HEK293 (cell line): ENCODE results near the gene SPECC1.
A peak's percentile ranks its signal among the peaks of the same experiment; 100 is the strongest.

Experiments used
- CTCF ChIA-PET: fragments of 350-600 bp; formaldehyde crosslinking; extraction: SDS; loops from one replicate; lab custom pipeline; 2021; ENCODE audit warnings: antibody characterized with exemption; lab: Yijun Ruan, JAX
- POLR2A ChIA-PET: fragments of 300-600 bp; formaldehyde crosslinking; extraction: SDS; loops from one replicate; lab custom pipeline; 2020; ENCODE audit warnings: antibody characterized with exemption, inconsistent platforms; lab: Yijun Ruan, JAX
- H3K27ac ChIP-seq: fragments of 200-500 bp; sonication (Bioruptor generic); 2 replicates; pipeline ENCODE4 v1.5.1; 2014; ENCODE audit warnings: low read depth, low read length, control low read depth, inconsistent platforms; ENCODE audit errors: extremely low read depth
- H3K36me3 ChIP-seq, 2 experiments: fragments of 200-500 bp in 1 of 2; sonication (Bioruptor generic) in 1 of 2; 1 replicate in 1 of 2; 2 replicates in 1 of 2; pipeline ENCODE4 v1.5.1; 2014 to 2017; ENCODE audit warnings: inconsistent platforms in 2 of 2, low read length in 2 of 2; ENCODE audit not compliant: control insufficient read depth in 2 of 2, insufficient read depth in 1 of 2
- H3K4me1 ChIP-seq: fragments of 200-500 bp; sonication (Bioruptor generic); 2 replicates; pipeline ENCODE4 v1.5.1; 2014; ENCODE audit warnings: mild to moderate bottlenecking, low read length, inconsistent platforms; ENCODE audit not compliant: control insufficient read depth, insufficient read depth
- H3K4me3 ChIP-seq: 2 replicates; pipeline ENCODE4 v1.5.1; 2011; ENCODE audit warnings: low read depth, mild to moderate bottlenecking, control low read depth, low read length, moderate library complexity
- H3K9me3 ChIP-seq: fragments of 200-500 bp; sonication (Bioruptor generic); 2 replicates; pipeline ENCODE4 v1.5.1; 2014; ENCODE audit warnings: low read depth, low read length, inconsistent platforms; ENCODE audit not compliant: control insufficient read depth, insufficient read depth
- GFI1B ChIP-seq: fragments of 450-650 bp; formaldehyde crosslinking; IDR thresholded peaks from 2 replicates; pipeline ENCODE4 v1.5.1; 2016; ENCODE audit warnings: missing biosample characterization, missing genetic modification characterization
- MEIS1 ChIP-seq: sonication (generic); formaldehyde crosslinking; IDR thresholded peaks from 2 replicates; pipeline ENCODE4 v1.8.1; 2022; ENCODE audit warnings: missing genetic modification reagents, mild to moderate bottlenecking, borderline replicate concordance
- OSR2 ChIP-seq: fragments of 450-650 bp; formaldehyde crosslinking; IDR thresholded peaks from 2 replicates; pipeline ENCODE4 v1.5.1; 2016; ENCODE audit warnings: missing biosample characterization, missing genetic modification characterization
- SALL2 ChIP-seq: fragments of 450-650 bp; formaldehyde crosslinking; IDR thresholded peaks from 2 replicates; pipeline ENCODE4 v1.5.0; 2017; ENCODE audit warnings: missing biosample characterization, mild to moderate bottlenecking, missing genetic modification characterization, borderline replicate concordance
- SETDB1 ChIP-seq: IDR thresholded peaks from one replicate; pipeline ENCODE4 v1.6.1; 2017; ENCODE audit warnings: mild to moderate bottlenecking, low read length, moderate library complexity, mixed read lengths; ENCODE audit not compliant: insufficient read length
- ZBTB17 ChIP-seq: fragments of 450-650 bp; formaldehyde crosslinking; IDR thresholded peaks from 2 replicates; pipeline ENCODE4 v1.5.1; 2016; ENCODE audit warnings: missing biosample characterization, missing genetic modification characterization
- ZBTB48 ChIP-seq: fragments of 450-650 bp; formaldehyde crosslinking; IDR thresholded peaks from 2 replicates; pipeline ENCODE4 v1.5.1; 2016; ENCODE audit warnings: missing biosample characterization, missing genetic modification characterization
- ZNF146 ChIP-seq: fragments of 450-650 bp; formaldehyde crosslinking; IDR thresholded peaks from 2 replicates; pipeline ENCODE4 v1.5.1; 2016; ENCODE audit warnings: missing biosample characterization, missing genetic modification characterization
- ZNF174 ChIP-seq: fragments of 450-650 bp; formaldehyde crosslinking; IDR thresholded peaks from 2 replicates; pipeline ENCODE4 v1.5.0; 2017; ENCODE audit warnings: missing biosample characterization, mild to moderate bottlenecking, missing genetic modification characterization
- ZNF324 ChIP-seq: fragments of 450-650 bp; formaldehyde crosslinking; IDR thresholded peaks from 2 replicates; pipeline ENCODE4 v1.5.1; 2016; ENCODE audit warnings: missing biosample characterization, missing genetic modification characterization
- ZNF366 ChIP-seq: fragments of 450-650 bp; formaldehyde crosslinking; conservative IDR thresholded peaks from 2 replicates; pipeline ENCODE4 v1.5.1; 2016; ENCODE audit warnings: missing biosample characterization, missing genetic modification characterization
- ZNF394 ChIP-seq: fragments of 450-650 bp; formaldehyde crosslinking; IDR thresholded peaks from 2 replicates; pipeline ENCODE4 v1.5.1; 2016; ENCODE audit warnings: missing biosample characterization, missing genetic modification characterization, mild to moderate bottlenecking, moderate library complexity, borderline replicate concordance
- ZNF423 ChIP-seq: fragments of 450-650 bp; formaldehyde crosslinking; IDR thresholded peaks from 2 replicates; pipeline ENCODE4 v1.5.1; 2016; ENCODE audit warnings: missing biosample characterization, missing genetic modification characterization
- ZNF585B ChIP-seq: fragments of 450-650 bp; formaldehyde crosslinking; IDR thresholded peaks from 2 replicates; pipeline ENCODE4 v1.5.1; 2016; ENCODE audit warnings: missing biosample characterization, missing genetic modification characterization
- ZNF600 ChIP-seq: fragments of 450-650 bp; formaldehyde crosslinking; IDR thresholded peaks from 2 replicates; pipeline ENCODE4 v1.5.1; 2016; ENCODE audit warnings: missing biosample characterization, missing genetic modification characterization
- ZNF629 ChIP-seq: fragments of 450-650 bp; formaldehyde crosslinking; IDR thresholded peaks from 2 replicates; pipeline ENCODE4 v1.5.1; 2017; ENCODE audit warnings: missing biosample characterization, missing genetic modification characterization
- ZNF660 ChIP-seq: fragments of 450-650 bp; IDR thresholded peaks from 2 replicates; pipeline ENCODE4 v1.5.1; 2018; ENCODE audit warnings: missing biosample characterization, mild to moderate bottlenecking, missing genetic modification characterization
- ZNF776 ChIP-seq: fragments of 450-650 bp; formaldehyde crosslinking; IDR thresholded peaks from 2 replicates; pipeline ENCODE4 v1.5.0; 2017; ENCODE audit warnings: missing biosample characterization, missing genetic modification characterization, borderline replicate concordance
- ZSCAN30 ChIP-seq: fragments of 450-650 bp; IDR thresholded peaks from 2 replicates; pipeline ENCODE4 v1.5.1; 2018; ENCODE audit warnings: missing biosample characterization, mild to moderate bottlenecking, missing genetic modification characterization, moderate library complexity
- ZXDB ChIP-seq: fragments of 450-650 bp; formaldehyde crosslinking; IDR thresholded peaks from 2 replicates; pipeline ENCODE4 v1.5.1; 2016; ENCODE audit warnings: missing biosample characterization, missing genetic modification characterization
- TF ChIP-seq, protein P1 (sequence below): fragments of 450-650 bp; formaldehyde crosslinking; IDR thresholded peaks from 2 replicates; pipeline ENCODE4; 2016; ENCODE audit warnings: missing biosample characterization, missing genetic modification characterization
- TF ChIP-seq, protein P2 (sequence below): IDR thresholded peaks from 2 replicates; pipeline ENCODE4 v1.6.1; 2011; ENCODE audit warnings: mild to moderate bottlenecking, low read depth, low read length, borderline replicate concordance
- TF ChIP-seq, protein P3 (sequence below): fragments of 450-650 bp; formaldehyde crosslinking; IDR thresholded peaks from 2 replicates; pipeline ENCODE4 v1.5.1; 2017; ENCODE audit warnings: missing biosample characterization, mild to moderate bottlenecking, missing genetic modification characterization, moderate library complexity
- TF ChIP-seq, protein P4 (sequence below): fragments of 450-650 bp; formaldehyde crosslinking; IDR thresholded peaks from 2 replicates; pipeline ENCODE4 v1.5.1; 2016; ENCODE audit warnings: missing biosample characterization, missing genetic modification characterization
- TF ChIP-seq, protein P5 (sequence below): fragments of 450-650 bp; formaldehyde crosslinking; IDR thresholded peaks from 2 replicates; pipeline ENCODE4 v1.5.1; 2016; ENCODE audit warnings: missing biosample characterization, missing genetic modification characterization

The SPECC1 gene

DNA sequence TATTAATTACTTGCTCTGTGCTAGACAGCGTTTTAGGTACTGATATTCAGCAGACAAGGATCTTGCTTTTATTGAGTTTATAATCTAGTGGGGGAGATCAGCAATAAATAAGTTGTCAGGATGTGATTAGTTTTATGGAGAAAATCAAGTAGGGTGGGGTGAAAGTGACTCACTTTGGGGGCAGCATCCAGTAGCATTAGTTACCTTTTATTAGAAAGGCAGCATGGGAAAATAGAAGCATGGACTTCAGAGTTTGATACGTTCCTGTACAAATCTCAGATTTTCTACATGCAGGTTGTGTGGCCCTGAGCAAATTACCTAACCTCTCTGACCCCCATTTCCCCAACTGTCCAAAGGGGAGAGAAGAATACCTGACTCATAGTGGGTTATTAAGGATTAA, 42.5 kb downstream of the SPECC1 start (continued):
- TF ChIP-seq, protein P1, sequence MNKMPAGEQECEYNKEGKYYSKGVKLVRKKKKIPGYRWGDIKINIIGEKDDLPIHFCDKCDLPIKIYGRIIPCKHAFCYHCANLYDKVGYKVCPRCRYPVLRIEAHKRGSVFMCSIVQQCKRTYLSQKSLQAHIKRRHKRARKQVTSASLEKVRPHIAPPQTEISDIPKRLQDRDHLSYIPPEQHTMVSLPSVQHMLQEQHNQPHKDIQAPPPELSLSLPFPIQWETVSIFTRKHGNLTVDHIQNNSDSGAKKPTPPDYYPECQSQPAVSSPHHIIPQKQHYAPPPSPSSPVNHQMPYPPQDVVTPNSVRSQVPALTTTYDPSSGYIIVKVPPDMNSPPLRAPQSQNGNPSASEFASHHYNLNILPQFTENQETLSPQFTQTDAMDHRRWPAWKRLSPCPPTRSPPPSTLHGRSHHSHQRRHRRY (tag by site-specific recombination) = no peak
- TF ChIP-seq ZNF324 (tag by site-specific recombination) = no peak

DNA sequence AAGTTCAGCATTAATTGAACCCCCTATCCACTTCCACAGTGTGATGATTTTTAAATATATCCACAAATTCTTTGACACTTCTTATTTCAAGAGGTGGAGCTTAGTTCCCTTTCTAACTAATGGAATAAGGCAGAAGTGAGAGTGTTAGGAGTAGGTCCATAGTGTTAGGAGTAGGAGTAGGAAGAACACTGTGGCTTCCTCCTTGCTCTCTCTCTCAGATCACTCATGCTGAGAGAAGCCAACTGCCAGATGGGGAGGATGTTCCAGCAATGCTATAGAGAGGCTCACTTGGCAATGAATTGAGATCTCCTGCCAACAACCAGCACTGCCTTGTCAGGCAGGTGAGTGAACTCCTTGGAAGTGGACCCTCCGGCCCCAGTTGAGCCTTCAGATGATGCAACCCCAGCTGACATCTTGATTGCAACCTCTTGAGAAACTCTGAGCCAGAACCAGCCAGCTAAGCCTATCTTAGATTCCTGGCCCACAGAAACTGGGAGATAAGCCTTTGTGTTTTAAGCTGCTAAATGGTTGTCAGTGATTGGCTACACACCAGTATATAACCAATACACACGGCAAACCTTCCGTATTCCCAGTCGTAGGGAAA, 44.3 kb downstream of the SPECC1 start:
- Histone ChIP-seq H3K4me1 (no peaks in the 10 kb centered on the region), H3K36me3 (no peaks in the 10 kb centered on the region), H3K4me3 (no peak overlapping the region), H3K27ac (no peak overlapping the region), H3K9me3 (no peaks in the 10 kb centered on the region)
- ChIA-PET CTCF (interaction anchor here (0.6 kb wide), 1 partner anchor 20 kb away, joined by 4 read pairs; no protein-coding TSS in a partner anchor), POLR2A (no interaction called here)
- TF ChIP-seq SETDB1 = peak; percentile 33
- TF ChIP-seq, protein P2, sequence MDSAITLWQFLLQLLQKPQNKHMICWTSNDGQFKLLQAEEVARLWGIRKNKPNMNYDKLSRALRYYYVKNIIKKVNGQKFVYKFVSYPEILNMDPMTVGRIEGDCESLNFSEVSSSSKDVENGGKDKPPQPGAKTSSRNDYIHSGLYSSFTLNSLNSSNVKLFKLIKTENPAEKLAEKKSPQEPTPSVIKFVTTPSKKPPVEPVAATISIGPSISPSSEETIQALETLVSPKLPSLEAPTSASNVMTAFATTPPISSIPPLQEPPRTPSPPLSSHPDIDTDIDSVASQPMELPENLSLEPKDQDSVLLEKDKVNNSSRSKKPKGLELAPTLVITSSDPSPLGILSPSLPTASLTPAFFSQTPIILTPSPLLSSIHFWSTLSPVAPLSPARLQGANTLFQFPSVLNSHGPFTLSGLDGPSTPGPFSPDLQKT = no peak
- TF ChIP-seq, all 188 proteins: peak for 1

DNA sequence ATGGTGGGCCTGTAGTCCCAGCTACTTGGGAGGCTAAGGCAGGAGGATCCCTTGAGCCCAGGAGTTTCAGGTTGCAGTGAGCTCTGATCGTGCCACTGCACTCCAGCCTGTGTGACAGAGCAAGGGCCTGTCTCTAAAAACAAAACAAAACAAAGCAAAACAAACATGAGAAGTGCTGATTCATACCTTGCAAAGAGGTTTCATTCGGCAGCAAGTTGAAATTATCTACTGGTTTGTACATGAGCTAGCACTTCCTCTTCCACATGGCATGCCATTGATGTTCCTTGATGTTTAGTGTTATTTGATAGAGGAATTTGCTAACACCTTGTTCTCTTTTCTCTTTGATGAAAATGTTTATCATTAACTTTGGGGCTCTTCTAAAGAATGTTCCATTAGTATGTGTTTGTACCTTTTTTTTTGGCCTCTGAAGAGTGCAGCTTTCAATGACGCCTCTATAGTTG, 50.6 kb downstream of the SPECC1 start:
- peaks cover 15% of the 10 kb centered on the region for H3K4me1 ChIP-seq
- no peaks in the 10 kb centered on the region for H3K36me3 ChIP-seq
- H3K27ac ChIP-seq = no peak overlapping the region
- ChIA-PET POLR2A (no interaction called here), CTCF (interaction anchor here (0.9 to 1.1 kb wide), 3 partner anchors 50 to 67 kb away, joined by 4 to 9 read pairs (median 8); no protein-coding TSS in a partner anchor)
- no peaks in the 10 kb centered on the region for H3K9me3 ChIP-seq
- H3K4me3 ChIP-seq = no peak overlapping the region
- no peak for TF ChIP-seq ZNF146
- no peak for TF ChIP-seq ZNF366 (tag by site-specific recombination)
- no peak for TF ChIP-seq SALL2
- 0 out of 2 replicates have a peak, but pooled peaks have one; percentile 36 for TF ChIP-seq OSR2
- TF ChIP-seq, protein P3, sequence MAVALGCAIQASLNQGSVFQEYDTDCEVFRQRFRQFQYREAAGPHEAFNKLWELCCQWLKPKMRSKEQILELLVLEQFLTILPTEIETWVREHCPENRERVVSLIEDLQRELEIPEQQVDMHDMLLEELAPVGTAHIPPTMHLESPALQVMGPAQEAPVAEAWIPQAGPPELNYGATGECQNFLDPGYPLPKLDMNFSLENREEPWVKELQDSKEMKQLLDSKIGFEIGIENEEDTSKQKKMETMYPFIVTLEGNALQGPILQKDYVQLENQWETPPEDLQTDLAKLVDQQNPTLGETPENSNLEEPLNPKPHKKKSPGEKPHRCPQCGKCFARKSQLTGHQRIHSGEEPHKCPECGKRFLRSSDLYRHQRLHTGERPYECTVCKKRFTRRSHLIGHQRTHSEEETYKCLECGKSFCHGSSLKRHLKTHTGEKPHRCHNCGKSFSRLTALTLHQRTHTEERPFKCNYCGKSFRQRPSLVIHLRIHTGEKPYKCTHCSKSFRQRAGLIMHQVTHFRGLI (tag by site-specific recombination) = no peak
- TF ChIP-seq, protein P4, sequence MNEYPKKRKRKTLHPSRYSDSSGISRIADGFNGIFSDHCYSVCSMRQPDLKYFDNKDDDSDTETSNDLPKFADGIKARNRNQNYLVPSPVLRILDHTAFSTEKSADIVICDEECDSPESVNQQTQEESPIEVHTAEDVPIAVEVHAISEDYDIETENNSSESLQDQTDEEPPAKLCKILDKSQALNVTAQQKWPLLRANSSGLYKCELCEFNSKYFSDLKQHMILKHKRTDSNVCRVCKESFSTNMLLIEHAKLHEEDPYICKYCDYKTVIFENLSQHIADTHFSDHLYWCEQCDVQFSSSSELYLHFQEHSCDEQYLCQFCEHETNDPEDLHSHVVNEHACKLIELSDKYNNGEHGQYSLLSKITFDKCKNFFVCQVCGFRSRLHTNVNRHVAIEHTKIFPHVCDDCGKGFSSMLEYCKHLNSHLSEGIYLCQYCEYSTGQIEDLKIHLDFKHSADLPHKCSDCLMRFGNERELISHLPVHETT = no peak
- TF ChIP-seq ZNF660 = no peak
- TF ChIP-seq ZSCAN30 (tag by site-specific recombination) = no peak
- peak; percentile 63 for TF ChIP-seq ZNF600 (tag by site-specific recombination)
- no peak for TF ChIP-seq ZNF629
- no peak for TF ChIP-seq ZNF174 (tag by site-specific recombination)
- TF ChIP-seq ZXDB (tag by site-specific recombination) = no peak
- peak; percentile 89; the same call in 1 of the 2 replicates for TF ChIP-seq ZBTB48
- TF ChIP-seq ZNF423 (tag by site-specific recombination) = no peak
- peak; percentile 49; the same call in 1 of the 2 replicates for TF ChIP-seq GFI1B (tag by site-specific recombination)
- TF ChIP-seq, protein P5, sequence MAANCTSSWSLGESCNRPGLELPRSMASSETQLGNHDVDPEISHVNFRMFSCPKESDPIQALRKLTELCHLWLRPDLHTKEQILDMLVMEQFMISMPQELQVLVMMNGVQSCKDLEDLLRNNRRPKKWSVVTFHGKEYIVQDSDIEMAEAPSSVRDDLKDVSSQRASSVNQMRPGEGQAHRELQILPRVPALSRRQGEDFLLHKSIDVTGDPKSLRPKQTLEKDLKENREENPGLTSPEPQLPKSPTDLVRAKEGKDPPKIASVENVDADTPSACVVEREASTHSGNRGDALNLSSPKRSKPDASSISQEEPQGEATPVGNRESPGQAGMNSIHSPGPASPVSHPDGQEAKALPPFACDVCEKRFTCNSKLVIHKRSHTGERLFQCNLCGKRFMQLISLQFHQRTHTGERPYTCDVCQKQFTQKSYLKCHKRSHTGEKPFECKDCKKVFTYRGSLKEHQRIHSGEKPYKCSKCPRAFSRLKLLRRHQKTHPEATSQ (tag by site-specific recombination) = 0 out of 2 replicates have a peak, but pooled peaks have one; percentile 59
- no peak for TF ChIP-seq MEIS1 (CRISPR knock-in tag)
- no peak for TF ChIP-seq ZNF394 (tag by site-specific recombination)
- no peak for TF ChIP-seq ZNF776
- no peak for TF ChIP-seq ZNF585B (tag by site-specific recombination)
- peak; percentile 60 for TF ChIP-seq ZBTB17 (tag by site-specific recombination)
